Stimulated activated CD4-positive, alpha-beta T cell treated with anti-CD3 and anti-CD28 coated beads, Interleukin-12 subunit alpha, Interleukin-12 subunit beta, amount 100 ng/mL, for 4 hours (primary cell): ENCODE results near the gene LIPN.

ENCODE experiments used
- DNase-seq: peaks from one replicate; pipeline ENCODE4 v3.0.0-alpha.2; 2020

Gene LIPN

GRCh38 chr10:88786032-88786770 is 26.4 kb downstream of the LIPN start:
- no peak for DNase-seq

DNA sequence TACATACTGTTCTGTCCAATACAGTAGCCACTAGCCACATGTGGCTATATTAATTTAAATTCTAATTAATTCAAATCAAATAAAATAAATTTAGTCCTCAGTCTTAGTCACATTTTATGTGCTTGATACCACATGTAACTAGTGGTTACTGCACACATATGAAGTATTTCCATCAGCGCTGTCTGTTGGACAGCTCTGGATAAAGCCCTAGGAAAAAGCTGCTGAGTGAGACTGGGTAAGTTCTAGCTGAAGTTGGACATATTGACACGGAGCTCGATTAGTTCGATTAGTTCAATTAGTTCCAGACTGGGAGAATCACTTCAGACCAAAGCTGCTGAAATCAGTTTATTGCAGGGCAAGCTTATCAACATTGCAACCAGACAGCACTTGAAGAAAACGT is 27.6 kb downstream of the LIPN start:
- no peak for DNase-seq

DNA sequence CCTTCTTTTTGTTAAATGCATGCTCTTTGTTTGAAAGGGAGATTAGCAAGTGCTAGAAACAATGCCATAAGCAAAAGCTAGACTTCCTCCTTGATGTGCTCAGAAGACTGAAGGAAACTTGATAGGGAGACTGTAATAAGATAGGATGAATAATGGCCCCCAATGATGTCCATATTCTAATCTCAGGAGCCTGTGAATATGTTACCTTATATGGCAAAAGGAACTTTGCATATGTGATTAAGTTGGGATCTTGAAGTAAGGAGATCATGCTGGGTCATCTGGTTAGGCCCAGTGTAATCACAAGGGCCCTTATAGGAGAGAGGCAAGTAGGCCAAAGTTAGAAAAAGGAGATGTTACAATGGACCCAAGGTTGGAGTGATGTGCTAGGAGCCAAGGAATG is 29.1 kb downstream of the LIPN start:
- no peak for DNase-seq

DNA sequence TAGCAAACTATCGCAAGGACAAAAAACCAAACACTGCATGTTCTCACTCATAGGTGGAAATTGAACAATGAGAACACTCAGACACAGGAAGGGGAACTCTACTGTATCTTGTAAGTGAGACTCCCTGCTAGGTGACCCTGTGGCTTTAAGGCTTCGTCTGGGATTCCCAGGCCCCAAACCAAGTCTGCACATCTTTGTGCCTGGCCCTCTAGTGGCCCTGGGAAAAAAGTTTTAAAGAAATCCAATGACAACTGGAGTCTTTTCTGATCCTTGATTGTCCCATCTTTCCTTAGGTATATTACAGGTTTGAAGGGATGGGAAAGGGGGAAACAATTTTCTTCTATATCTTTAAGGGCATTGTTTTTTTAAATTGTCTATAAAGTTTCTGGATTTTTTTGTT is 32.1 kb downstream of the LIPN start:
- DNase-seq, result no peak

- DNase-seq, result no peak
Observed at GRCh38 chr10:88792661-88793060, 32.8 kb downstream of the LIPN start.

DNA sequence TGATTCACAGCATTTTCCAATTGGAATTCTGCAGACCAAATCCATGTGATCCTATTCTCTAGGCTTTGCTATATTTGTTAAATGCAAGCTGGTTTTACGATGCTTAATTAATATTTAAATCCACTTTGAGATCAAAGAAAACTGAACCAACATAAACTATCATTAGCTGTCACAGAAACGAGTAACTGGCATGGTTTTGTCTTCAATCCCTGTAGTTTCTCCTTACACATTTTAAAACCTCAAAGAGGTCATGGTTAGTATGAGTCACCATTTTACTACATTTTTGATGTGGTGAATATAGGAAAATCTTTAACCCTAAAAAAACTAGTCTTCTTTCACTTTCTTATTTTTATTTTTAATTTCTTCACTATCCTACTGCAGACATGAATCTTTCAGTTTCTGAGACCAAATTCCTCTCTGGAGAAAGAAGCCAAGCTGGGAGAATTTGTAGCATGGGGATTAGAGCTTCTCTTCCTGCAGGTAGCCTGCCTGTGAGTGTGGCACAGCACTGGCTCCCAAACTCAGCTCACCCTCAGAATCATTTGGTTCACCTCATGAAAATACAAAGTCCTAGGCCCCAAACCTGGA is 34.0 kb downstream of the LIPN start:
- no peak for DNase-seq

GRCh38 chr10:88794731-88795130 is 34.9 kb downstream of the LIPN start:
- no peak for DNase-seq

DNA sequence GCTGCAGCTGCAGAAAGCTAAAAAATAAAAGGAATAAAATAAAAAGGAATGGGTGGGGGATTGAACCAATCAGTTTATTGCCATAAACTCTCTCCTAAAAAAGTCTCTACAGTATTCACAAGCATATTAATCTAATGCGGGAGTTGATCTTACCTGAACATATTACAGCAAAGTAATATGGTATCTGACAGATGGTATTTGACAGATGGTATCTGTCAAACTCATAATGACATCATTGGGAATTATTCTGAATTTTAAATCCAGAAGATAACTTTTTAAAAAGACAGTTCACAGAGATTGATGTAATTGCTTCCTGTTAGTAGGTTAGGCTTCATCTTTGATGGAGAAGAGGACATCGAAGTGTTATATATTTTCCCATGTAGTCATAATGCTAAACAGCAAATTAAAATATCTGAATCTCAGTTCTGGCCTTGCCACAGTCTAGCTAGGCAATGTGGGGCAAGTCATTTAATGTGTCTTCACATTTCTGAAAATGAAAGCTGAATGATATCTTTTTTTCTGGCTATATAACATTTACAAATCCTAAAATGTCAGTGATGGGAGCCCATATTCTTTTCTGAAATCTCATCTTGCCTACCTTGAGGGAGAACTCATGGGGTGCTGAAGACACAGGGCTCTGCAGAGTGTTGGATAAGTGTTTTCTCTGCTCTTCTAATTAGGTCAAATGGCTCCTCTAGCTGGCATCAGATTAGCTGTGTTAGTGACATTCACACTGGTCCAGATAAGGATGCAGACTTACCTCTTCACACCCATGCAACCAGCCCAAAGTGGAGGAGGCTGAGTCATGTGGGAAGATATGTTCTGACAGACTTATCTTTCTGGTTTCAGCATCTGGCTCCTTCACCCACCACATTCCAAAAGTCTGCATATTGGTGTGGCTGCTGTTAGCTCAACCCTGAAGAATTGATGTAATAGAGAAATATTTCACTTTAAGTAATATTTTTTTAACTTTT is 40.6 kb downstream of the LIPN start:
- no peak for DNase-seq

DNA sequence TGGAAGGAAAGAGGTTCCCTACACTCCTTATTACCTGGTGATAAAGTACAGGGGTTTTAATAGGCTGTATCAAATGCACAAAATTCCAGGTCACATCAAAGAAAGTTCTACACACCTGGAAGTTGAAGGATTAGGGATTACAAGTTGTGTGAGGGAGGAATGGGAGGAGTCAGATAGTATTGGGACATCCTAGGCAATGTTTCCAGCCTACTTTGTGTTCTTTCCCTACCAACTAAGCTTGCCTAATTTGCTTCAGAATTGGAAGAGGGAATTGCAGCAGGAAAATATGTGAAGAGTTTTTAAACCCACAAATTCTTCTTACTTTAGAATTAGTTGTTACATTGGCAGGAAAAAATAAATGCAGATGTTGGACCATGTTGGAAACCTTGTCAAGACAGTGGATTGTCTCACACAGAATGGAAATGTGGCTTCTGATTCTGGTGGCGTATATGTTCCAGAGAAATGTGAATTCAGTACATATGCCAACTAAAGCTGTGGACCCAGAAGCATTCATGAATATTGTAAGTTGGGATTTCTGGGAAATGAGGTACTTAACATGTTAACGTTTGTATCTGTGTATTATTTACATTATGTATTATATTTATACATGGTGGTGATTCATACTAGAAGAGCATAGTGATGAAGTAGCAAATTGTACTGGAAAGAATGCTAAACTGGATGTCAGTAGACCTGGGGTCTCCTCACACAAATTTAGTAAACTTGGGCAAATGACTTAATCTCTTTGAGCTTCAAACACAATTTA is 42.9 kb downstream of the LIPN start, which contains the start of gene LIPM:
TSS of gene LIPM (plus strand) at position 208 of the 763 bp plus-strand sequence. CDS start at position 375, 167 bp downstream.
- no peak for DNase-seq

DNA sequence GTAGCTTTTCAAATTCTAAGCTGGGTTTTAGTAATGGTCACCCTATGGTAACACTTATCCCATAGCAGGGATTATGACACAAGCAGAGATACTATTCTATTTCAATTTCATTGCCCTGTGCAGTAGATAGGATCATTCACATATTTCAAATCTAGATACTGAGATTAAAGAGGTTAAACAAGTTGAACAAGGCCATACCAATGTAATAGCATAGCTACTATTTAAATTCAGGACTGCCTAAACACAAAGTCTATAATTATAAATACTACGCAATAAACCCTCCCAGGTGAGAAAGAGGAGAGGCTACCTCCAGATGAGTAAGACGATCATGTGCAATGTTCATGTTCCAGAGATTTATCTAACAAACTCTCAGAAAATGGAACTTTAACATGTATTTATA is 43.8 kb downstream of the LIPN start:
- DNase-seq, result no peak

DNA sequence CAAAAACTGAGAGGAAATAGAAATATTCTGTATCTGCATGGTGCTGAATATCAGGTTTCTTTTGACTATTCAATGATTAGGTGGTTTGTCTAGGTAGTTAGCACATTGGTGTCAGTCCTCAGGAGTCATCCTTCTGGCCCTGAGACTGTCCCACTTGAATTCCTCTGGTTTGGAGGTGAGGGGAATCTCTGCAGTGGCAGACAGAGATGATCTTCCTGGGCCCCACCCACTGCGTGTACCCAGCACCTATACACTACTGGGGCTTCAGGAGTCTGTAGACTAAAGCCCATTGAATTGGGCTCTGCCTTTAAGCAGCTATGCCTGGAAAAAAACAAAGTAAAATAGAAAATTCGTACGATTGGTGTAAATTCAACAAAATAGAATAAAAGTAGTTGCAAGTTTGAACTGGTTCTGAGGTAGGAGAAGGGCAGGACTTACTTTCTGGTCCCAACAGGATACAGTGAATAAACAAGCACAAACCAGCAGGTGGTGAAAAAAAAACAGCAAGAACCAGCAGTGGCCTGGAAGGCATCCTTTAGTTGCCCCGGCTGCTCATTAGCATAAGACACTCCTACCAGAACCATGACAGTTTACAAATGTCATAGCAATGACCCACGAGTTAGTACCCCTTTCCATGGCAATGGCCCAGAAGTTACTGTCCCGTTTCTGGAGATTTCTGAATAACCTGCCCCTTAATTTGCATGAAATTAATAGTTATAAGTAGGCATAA is 44.4 kb downstream of the LIPN start:
- DNase-seq, result no peak

DNA sequence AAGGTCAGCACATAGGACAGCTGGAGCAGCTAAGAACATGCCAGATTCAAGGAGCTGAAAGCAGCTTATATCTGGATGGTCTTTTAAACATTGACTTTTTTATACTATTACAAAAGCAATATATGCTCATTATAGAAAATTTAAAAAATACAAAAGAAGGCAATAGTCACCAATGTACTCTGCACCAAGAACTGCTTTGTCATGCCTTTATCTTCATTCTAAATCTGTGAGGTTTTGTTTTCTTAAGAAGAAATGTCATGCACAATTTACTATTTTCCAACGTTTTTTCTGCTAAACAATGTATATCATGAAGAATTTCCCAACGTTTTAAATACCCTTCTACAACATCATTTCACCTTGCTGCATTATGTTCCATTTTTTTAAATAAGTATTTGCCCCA is 45.5 kb downstream of the LIPN start:
- DNase-seq, result no peak

GRCh38 chr10:88805924-88806323 is 46.1 kb downstream of the LIPN start:
- no peak for DNase-seq

DNA sequence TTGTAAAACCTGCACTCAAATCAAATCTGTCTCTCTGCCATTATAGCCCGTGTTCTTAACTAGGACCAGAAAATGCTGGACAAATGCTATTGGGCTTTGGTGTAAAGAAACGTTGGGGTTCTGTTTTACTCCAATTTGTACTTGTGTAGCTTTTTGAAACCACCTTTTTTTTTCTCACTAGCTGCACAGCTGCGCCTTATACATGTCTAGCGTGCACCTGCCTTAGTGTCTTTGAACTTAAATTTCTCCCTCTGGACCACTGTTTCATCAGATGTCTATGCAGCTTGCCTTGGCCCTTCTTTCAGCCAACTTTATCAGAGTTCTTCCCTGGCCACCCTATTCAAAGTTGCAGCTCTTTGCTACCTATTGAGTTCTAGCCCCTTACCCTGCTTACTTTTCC is 49.8 kb downstream of the LIPN start:
- no peak for DNase-seq

DNA sequence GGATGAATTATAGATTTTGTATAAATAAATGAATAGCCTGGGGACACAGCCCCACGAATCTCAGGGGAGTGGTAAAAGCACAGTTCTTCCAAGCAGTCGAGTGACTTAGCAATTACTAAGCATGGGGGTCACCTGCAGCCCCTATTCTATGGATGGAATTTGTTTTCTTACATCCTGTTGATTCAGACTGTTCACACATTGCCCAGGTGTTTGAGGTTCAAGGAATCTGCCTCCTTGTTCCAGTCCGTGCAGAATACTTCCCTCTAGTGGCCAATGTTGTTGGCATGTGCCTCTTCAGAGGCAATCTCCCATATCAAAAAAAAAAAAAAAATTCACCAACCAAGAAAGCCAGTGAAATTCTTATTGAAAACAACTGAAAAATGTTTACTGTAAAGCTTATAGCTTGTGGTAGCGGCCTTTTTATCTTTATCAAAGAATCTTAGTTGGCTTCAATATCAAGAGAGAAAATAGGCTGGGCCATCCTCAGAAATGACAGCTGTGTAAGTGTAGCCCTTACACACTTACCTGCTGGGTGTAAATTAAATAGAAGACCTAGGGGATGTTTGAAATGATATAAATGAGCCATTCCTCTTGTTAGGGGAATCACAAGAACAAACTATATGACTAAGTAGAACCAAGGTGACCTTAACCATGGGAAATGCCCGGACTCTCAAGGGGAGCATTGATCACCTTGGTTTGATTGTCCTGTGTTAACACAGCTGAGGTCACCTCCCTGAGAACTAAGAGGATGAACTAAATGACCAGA is 50.6 kb downstream of the LIPN start:
- DNase-seq, result no peak

DNA sequence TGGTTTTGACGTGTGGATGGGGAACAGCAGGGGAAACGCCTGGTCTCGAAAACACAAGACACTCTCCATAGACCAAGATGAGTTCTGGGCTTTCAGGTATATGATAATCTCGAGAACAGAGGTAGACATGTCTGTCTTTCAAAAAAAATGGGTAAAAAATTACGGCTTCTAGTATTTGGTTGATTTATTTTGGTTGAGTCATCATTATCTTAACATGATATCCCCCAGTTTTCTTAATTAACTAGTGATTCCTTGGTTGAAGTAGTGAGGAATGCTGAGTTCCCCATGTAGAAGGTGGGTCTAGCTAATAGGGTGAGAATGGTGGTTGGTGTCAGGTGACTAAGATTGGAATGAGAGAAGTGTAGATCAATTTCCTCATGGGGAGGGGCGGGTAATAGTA is 53.4 kb downstream of the LIPN start:
- no peak for DNase-seq

- no peak for DNase-seq
Observed at GRCh38 chr10:88819290-88819689, 59.5 kb downstream of the LIPN start.

DNA sequence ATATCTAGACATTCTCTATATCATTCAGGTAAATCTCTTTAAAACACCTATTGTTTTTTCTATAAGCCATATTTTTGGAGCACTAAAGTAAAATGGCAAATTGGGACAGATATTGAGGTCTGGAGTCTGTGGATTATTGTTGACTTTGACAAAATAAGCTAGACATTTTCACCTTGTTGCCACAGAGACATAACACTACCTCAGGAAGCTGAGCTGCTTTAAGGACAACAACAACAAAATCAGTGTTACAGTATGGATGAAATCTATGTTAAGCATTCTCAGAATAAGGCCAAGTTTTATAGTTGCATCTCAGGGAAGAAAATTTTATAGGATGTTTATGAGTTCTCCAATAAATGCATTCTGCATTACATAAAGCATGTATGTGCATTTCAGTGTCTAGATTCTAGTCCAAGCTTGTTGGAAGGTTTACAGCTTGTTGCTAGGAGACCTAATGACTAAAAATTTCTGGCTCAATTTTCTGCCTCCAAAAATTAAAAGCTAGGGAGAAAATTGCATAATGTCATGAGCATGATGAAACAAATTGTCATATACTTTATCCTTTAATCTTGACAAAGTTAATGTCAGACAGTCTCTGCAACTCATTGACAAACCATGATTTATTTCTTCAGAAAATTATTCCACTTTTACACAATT is 61.1 kb downstream of the LIPN start:
- DNase-seq, result no peak

DNA sequence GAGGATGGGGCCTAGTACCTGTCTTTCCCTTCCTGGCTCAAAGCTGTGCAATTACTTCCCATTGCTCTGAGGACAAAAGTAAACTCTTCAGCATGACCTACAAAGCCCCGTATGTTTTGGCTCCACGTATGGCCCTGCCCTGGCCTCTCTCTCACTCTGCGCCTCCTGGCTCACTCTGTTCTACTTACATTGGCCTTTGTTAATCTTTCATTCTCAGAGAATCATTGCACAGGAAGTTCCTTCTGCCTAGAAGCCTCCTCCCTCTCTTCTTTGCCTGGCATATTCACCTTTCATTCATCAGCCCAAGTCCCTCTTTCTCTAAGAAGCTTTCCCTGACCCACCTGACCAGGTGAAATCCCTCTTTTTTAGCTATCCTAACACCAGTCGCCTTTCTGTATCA is 66.6 kb downstream of the LIPN start:
- DNase-seq, result no peak

- DNase-seq, result no peak
Observed at GRCh38 chr10:88827671-88828070, 67.9 kb downstream of the LIPN start.

DNA sequence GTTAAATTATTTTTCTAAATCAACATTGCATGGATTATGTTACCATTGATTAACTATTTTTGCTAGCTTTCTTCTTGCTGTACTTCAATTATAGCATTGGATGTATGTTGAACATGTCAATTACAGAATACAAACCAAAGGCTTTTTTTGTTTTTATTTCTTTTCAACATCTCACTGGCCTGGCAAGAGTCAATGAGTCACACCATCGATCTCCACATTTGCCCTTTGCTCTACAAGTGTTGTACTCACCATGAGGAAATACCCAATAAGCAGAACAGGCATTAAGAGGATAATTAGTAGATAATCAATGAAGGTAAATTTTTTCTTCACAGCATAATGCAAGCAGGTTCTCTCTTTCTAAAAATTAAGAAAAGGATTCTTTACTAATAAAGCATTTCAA is 68.5 kb downstream of the LIPN start:
- DNase-seq, result no peak
